T-helper 9 cell (primary cell): ENCODE results near the gene SYNE1.

Experiments used
- DNase-seq: peaks from one replicate; pipeline ENCODE4 v3.0.0-alpha.2; 2020

Gene SYNE1

DNA sequence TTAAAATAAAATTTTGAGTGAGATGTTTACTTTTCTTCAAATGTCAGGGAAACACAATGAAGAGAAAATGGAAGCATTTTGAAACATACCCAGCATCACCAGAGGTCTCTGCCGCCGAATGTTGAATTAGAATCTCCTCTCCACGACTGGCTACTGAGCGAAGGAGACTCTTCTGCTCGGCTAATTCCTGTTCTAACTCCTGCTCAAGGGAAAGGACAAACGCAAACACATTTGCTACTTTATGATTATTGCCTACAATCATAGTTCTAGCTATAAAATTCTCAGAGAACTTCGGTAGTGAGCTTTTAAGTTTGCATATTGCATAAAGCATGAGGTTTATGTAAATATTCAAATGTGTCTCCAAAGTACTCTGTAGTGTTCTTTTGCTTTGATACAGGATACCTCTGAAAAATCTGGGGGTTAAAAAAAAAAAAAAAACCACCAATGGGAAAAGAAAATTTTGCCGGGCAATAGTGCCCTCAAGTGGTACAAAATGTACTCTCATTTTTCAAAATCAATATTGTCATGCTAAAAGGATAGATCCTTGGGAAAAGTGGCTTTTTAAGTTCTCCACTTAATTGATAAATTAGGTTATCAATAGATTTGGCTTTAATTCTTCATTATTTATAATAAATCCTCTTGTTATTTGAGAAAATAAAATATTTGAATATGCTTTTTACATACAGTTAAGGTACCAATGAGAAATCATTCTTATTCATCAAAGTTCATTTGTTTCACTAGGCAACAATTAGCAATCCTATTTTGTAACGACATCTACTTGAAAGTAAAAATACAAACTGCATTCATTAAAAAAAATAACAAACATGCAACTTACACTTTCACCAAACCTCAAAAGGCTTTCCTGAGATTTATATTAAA is 369.0 kb downstream of the SYNE1 start:
- peak; percentile 5 for DNase-seq

DNA sequence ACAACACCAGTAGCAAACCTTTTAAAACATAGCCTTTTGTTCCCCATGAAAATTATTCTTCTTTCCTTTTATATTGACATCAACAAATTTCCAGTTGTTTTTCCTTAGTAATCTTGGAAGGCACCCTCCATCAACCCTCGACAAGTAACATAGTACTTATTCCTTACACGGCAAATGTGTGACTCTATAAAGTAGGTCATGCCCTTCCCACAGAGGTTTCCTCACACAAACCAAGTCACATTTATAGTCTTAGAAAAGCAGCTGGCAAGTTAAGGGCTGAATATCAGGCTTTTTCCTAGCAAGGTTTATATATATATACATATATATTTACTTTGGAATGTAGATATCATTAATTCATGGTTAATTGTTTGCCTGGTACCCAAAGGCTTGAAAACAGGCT is 371.5 kb downstream of the SYNE1 start:
- no peak for DNase-seq

- no peak for DNase-seq
Measured at GRCh38 chr6:152263582-152263981, 373.6 kb downstream of the SYNE1 start.

DNA sequence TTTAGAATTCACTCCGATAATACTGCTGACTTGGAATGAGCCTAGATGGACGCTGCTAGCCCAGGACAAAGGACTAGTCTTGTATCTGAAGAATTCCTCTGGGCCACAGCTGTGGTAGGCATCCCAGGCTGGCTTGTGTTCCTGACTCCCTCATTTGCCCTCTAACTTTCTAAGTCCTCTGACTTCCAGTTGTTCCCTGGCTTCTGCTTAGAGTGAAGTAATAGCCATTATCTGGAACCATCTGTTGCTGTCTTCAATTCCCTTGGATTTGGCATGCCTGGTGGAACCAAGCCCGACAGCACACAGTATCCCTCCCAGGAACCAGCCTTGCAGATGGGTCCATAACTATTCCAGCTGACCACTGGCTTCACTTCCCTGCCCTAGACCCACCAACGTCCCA is 376.0 kb downstream of the SYNE1 start:
- no peak for DNase-seq

- no peak for DNase-seq
Measured at GRCh38 chr6:152259234-152259633, 377.9 kb downstream of the SYNE1 start.

DNA sequence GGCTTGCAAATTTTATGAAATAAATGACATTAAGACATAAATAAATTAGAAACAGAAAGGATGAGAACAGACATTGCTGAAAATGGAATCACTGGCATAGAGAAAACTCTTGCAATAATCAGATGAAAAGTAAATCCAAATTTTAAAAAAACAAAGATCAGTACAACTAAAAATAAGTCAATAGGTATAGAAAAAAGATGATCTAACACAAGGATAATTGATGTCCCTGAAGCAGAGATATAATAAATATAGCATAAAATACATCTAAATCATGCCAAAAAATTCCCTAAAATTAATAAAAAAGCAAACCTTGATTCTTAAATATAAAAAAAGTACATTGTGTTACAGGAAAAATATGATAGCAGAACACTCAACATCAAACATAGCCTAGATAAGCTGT is 379.6 kb downstream of the SYNE1 start:
- DNase-seq: no peak

DNA sequence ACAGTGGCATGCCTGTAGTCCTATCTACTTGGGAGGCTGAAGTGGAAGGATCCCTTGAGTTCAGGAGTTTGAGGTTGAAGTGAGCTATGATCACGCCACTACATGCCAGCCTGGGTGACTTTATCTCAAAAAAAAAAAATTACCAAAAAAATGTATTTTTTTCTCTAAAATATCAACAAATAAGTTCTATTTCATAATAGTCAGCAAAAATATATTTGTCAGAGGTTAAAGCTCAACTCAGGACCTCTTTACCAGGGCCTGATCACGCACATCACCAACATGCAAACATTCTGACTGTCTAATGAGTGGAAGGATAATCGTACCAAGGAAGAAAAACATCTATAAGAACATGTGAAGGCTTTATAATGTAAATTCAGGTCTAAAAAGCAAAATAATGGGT is 387.0 kb downstream of the SYNE1 start:
- no peak for DNase-seq

- DNase-seq: no peak
Measured at GRCh38 chr6:152248980-152249379, 388.2 kb downstream of the SYNE1 start.

- DNase-seq: no peak
Measured at GRCh38 chr6:152246554-152247337, 390.4 kb downstream of the SYNE1 start.

GRCh38 chr6:152244998-152245630 is 392.0 kb downstream of the SYNE1 start:
- no peak for DNase-seq

DNA sequence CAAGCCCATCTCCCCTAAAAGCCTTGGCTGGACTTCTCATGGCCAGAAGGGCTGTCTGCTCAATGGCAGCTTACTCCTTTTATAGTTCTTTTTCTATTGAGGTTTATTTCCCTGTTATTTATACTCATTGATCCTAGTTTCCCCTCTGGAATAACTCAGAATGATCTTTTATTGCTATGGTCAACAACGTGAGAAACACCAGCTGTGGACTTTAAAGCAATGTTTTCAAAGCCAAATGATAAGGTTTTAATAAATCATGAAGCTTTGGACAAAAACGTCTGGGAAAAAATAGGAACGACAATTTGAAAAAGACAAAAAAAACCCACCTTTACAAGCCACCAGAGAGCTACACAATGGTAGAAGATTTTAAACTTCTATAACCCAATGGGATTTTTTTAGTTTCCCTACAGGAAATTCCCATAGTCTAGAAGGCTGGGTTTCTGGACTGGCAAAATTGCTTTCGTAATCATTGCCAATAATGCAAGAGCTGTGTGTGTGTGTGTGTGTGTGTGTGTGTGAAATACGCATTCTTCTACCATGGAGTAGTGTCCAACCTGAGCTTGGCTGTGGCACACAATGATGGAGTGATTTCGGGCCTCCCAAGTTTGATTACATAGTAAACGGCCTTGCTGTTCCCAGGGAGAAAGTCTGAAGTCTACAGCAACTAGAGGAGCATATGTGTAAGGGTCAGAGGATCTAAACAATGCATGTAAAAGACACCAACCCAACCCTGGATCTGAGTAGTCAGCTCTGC is 396.0 kb downstream of the SYNE1 start:
- no peak for DNase-seq

GRCh38 chr6:152240436-152240835 is 396.7 kb downstream of the SYNE1 start:
- DNase-seq: no peak

- no peak for DNase-seq
Measured at GRCh38 chr6:152236370-152237097, 400.6 kb downstream of the SYNE1 start.

- DNase-seq: no peak
Measured at GRCh38 chr6:152233547-152234320, 403.4 kb downstream of the SYNE1 start.

- DNase-seq: no peak
Measured at GRCh38 chr6:152232501-152233151, 404.5 kb downstream of the SYNE1 start.

DNA sequence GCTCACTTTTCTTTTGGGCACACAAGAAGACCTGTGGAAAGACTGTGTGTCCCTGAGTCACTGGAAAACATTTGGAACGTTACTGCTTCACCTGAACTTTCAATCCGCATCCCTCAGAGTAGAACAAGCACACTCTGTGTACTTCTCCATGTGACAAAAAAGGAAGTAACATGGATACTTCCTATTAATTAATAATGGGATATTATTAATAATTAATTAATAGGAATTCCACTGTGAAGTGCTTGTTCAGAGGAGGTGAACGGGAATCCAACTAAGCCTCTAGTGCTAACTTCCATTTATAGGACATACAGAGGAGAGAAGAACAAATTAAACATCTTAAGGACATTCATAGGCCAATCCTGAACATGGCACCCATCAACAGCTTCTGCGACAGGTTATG is 407.8 kb downstream of the SYNE1 start:
- no peak for DNase-seq

GRCh38 chr6:152226119-152226518 is 411.0 kb downstream of the SYNE1 start:
- DNase-seq: no peak

DNA sequence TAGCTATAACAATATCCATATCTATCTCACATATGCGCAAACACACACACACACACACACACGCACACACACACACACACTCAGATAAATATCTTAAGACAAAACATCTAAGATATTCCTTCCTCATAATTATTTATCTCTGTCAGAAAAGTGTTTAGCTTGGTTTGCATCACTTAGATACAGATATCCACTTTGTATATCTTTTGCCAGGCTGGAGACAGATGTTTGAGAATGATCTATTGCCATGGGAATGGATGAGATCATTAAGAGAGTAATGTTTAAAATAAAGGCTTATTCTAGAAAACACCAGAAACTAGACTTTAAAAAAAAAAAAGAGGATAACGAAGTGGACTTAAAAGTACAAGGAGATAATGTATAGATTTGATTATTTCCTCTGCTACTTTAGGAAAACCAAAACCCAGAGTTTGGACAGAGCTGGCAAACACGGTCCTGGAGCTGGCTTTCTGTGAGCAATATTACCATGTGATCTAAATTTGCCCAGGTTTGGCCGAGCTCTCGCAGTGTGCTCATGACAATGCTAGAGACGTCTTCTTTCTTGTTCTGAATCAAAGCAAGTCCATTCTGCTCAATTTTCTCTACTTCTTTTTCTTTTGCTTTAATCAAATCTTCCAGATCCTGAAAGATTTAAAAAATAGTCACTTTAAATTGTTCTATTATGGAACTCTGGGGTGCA is 411.8 kb downstream of the SYNE1 start:
- DNase-seq: no peak

DNA sequence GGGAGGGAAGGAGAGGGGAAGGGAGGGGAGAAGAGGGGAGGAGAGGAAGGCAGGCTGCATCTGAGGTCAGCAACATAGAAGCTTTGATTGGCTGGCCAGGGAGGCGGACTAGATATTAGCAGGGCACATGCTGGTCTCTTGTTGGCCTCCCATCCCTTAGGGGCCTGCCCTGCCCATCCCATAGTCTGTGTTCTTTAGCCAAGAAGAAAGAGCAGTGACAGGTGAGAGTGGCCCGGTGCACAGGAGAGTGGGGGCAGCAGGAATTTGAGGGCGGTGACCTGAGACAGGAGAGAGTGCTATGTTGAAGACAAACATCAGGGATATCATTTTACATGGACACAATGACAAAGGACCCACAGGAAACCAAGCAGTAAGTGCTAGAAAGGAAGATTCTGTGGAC is 413.5 kb downstream of the SYNE1 start:
- no peak for DNase-seq
